K562 (cell line): ENCODE measurements around the gene EGLN1. TPM values are rescaled to one million over a fixed set of nuclear protein-coding genes. Genes with fewer than 3 reads are reported as not detected.
A peak's percentile ranks its signal among the peaks of the same experiment; 100 is the strongest.

Experiments used
- ARID1B ChIP-seq: fragments of 450-650 bp; IDR thresholded peaks from 2 replicates; pipeline ENCODE4 v1.6.1; 2016; ENCODE audit warnings: antibody characterized with exemption, mild to moderate bottlenecking, inconsistent platforms
- CBFA2T3 ChIP-seq: fragments of 450-650 bp; IDR thresholded peaks from 2 replicates; pipeline ENCODE4 v1.6.1; 2017
- ESRRA ChIP-seq: fragments of 450-650 bp; IDR thresholded peaks from 2 replicates; pipeline ENCODE4 v1.6.1; 2014; ENCODE audit warnings: low read depth, mild to moderate bottlenecking, moderate library complexity, borderline replicate concordance
- HDAC1 ChIP-seq, 2 experiments: fragments of 450-650 bp; IDR thresholded peaks; 2 replicates each; pipeline ENCODE4 v1.6.1; 2016 to 2017; ENCODE audit warnings: inconsistent platforms in 1 of 2, mild to moderate bottlenecking in 1 of 2, moderate library complexity in 1 of 2
- HMG20A ChIP-seq: fragments of 450-650 bp; formaldehyde crosslinking; conservative IDR thresholded peaks from 2 replicates; pipeline ENCODE4 v1.4.0; 2020; ENCODE audit warnings: mild to moderate bottlenecking, mixed read lengths
- NCOR1 ChIP-seq: fragments of 450-650 bp; IDR thresholded peaks from 2 replicates; pipeline ENCODE4 v1.6.1; 2016; ENCODE audit warnings: mild to moderate bottlenecking, moderate library complexity
- POLR2H ChIP-seq: IDR thresholded peaks from 2 replicates; pipeline ENCODE4 v1.6.1; 2016; ENCODE audit warnings: missing genetic modification characterization, low read depth, mild to moderate bottlenecking, control low read depth, missing compliant biosample characterization, moderate library complexity
- RCOR1 ChIP-seq, 2 experiments: IDR thresholded peaks; 2 replicates each; pipeline ENCODE4 v1.6.1; 2012; ENCODE audit warnings: low read depth in 2 of 2, low read length in 2 of 2, borderline replicate concordance in 1 of 2, improper control_type of control experiment in 1 of 2
- SMARCE1 ChIP-seq: fragments of 450-650 bp; IDR thresholded peaks from 2 replicates; pipeline ENCODE4 v1.7.1; 2016; ENCODE audit warnings: mild to moderate bottlenecking
- TAL1 ChIP-seq: fragments of 450-650 bp; IDR thresholded peaks from 2 replicates; pipeline ENCODE4 v1.6.1; 2016; ENCODE audit warnings: mild to moderate bottlenecking
- TEAD4 ChIP-seq, 2 experiments: sonication (generic) in 1 of 2; formaldehyde crosslinking in 1 of 2; IDR thresholded peaks; 2 replicates each; pipeline versions ENCODE4 v1.6.1 to v1.8.0; 2012 to 2022; ENCODE audit warnings: borderline replicate concordance in 1 of 2, inconsistent platforms in 1 of 2, low read length in 1 of 2, mild to moderate bottlenecking in 1 of 2, missing genetic modification reagents in 1 of 2
- polyA plus RNA-seq, 8 experiments: library from polyadenylated mRNA; depleted of rRNA in 4 of 8; stranded (reverse) in 5 of 8; unstranded in 3 of 8; fragments of >200 nt; fragmentation: Nextera tagmentation in 2 of 8; fragmentation: Illumina TruSeq in 1 of 8; extraction: Ambion mirVana in 2 of 8; extraction: Trizol in 1 of 8; gene quantifications; 2 replicates each; pipeline versions ENCODE4 v1.2.1 to v1.2.3, GENCODE V29; 2011 to 2014; ENCODE audit warnings: inconsistent platforms in 1 of 8, missing spikeins in 1 of 8
- total RNA-seq, 7 experiments: library from RNA; depleted of rRNA in 6 of 7; stranded (reverse); fragments of >200 nt in 6 of 7; fragmentation: Illumina TruSeq in 2 of 7; extraction: Trizol in 2 of 7; gene quantifications; 2 replicates each; pipeline versions ENCODE4 v1.2.1 to v1.2.3, GENCODE V29; 2011 to 2021; ENCODE audit warnings: low replicate concordance in 1 of 7
- TF ChIP-seq, protein P1 (sequence below): fragments of 250-450 bp; sonication (Bioruptor Pico); IDR thresholded peaks from 2 replicates; pipeline ENCODE4 v1.9.0; 2021; ENCODE audit warnings: mild to moderate bottlenecking, inconsistent platforms
- TF ChIP-seq, protein P2 (sequence below), 2 experiments: fragments of 450-650 bp in 1 of 2; sonication (generic) in 1 of 2; formaldehyde crosslinking in 1 of 2; IDR thresholded peaks; 2 replicates each; pipeline versions ENCODE4 v1.7.1 to v1.9.0; 2016 to 2022; ENCODE audit warnings: inconsistent platforms in 1 of 2, mild to moderate bottlenecking in 1 of 2, missing genetic modification reagents in 1 of 2
- TF ChIP-seq, protein P3 (sequence below): sonication (generic); formaldehyde crosslinking; IDR thresholded peaks from 2 replicates; pipeline ENCODE4 v1.5.0; 2020; ENCODE audit warnings: missing genetic modification reagents
- TF ChIP-seq, protein P4 (sequence below): fragments of 450-650 bp; IDR thresholded peaks from 2 replicates; pipeline ENCODE4 v1.6.1; 2016; ENCODE audit warnings: low read depth, mild to moderate bottlenecking, moderate library complexity

Gene EGLN1
- total and polyA plus RNA-seq, 9 of the 15 experiments (the other 6 are each of a cell fraction or from before 2014, with no cell fraction given) = 5.2 to 54.3 (median 24.6) TPM

DNA sequence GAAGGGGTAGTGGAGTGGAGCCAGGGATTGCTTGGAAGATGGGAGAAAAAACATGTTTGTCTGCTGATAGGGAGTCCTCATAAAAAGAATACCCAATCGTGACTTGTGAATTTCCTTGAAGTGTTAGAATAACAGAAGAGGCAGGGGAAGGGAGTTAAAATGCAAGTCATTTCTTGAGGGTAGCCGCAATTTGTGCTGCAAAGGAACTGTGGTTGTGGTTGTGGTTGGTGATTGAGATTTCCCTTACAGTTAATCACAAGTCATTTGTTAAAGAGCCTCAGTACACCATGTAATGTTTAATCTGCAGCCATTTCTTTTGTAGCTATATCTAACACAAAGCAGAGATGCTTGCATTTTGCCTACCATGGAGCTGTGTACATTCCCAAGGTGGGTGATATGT lies 38.5 kb upstream of the EGLN1 start (continued):
- TF ChIP-seq, protein P1, sequence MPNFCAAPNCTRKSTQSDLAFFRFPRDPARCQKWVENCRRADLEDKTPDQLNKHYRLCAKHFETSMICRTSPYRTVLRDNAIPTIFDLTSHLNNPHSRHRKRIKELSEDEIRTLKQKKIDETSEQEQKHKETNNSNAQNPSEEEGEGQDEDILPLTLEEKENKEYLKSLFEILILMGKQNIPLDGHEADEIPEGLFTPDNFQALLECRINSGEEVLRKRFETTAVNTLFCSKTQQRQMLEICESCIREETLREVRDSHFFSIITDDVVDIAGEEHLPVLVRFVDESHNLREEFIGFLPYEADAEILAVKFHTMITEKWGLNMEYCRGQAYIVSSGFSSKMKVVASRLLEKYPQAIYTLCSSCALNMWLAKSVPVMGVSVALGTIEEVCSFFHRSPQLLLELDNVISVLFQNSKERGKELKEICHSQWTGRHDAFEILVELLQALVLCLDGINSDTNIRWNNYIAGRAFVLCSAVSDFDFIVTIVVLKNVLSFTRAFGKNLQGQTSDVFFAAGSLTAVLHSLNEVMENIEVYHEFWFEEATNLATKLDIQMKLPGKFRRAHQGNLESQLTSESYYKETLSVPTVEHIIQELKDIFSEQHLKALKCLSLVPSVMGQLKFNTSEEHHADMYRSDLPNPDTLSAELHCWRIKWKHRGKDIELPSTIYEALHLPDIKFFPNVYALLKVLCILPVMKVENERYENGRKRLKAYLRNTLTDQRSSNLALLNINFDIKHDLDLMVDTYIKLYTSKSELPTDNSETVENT = no peak
- TF ChIP-seq SMARCE1 = peak; percentile 23; the same call in 1 of the 2 replicates
- TF ChIP-seq HDAC1 (IDR thresholded peaks at IDR 0.05) = peak in 1 of 2 experiments; percentile 45; a peak in 1 of 4 replicates
- 0 out of 2 replicates have a peak, but pooled peaks have one; percentile 72 for TF ChIP-seq HMG20A
- peak; percentile 46 for TF ChIP-seq CBFA2T3
- TF ChIP-seq TAL1 = no peak; the same call in 1 of the 2 replicates
- TF ChIP-seq ARID1B = peak; percentile 53
- TF ChIP-seq RCOR1 (IDR thresholded peaks at IDR 0.05; ENCODE audit: borderline replicate concordance in 1 of 2, low read depth in 2 of 2, low read length in 2 of 2) = peak in 1 of 2 experiments; percentile 89; a peak in 2 of 4 replicates
- TF ChIP-seq ESRRA = peak; percentile 93; the same call in 1 of the 2 replicates
- no peak for TF ChIP-seq NCOR1
- peak; percentile 68; the same call in 1 of the 2 replicates for TF ChIP-seq TEAD4 (IDR thresholded peaks at IDR 0.05; ENCODE audit: low read length)
- no peak for TF ChIP-seq TEAD4 (CRISPR knock-in tag; IDR thresholded peaks at IDR 0.05; ENCODE audit: borderline replicate concordance)
- TF ChIP-seq, protein P2, sequence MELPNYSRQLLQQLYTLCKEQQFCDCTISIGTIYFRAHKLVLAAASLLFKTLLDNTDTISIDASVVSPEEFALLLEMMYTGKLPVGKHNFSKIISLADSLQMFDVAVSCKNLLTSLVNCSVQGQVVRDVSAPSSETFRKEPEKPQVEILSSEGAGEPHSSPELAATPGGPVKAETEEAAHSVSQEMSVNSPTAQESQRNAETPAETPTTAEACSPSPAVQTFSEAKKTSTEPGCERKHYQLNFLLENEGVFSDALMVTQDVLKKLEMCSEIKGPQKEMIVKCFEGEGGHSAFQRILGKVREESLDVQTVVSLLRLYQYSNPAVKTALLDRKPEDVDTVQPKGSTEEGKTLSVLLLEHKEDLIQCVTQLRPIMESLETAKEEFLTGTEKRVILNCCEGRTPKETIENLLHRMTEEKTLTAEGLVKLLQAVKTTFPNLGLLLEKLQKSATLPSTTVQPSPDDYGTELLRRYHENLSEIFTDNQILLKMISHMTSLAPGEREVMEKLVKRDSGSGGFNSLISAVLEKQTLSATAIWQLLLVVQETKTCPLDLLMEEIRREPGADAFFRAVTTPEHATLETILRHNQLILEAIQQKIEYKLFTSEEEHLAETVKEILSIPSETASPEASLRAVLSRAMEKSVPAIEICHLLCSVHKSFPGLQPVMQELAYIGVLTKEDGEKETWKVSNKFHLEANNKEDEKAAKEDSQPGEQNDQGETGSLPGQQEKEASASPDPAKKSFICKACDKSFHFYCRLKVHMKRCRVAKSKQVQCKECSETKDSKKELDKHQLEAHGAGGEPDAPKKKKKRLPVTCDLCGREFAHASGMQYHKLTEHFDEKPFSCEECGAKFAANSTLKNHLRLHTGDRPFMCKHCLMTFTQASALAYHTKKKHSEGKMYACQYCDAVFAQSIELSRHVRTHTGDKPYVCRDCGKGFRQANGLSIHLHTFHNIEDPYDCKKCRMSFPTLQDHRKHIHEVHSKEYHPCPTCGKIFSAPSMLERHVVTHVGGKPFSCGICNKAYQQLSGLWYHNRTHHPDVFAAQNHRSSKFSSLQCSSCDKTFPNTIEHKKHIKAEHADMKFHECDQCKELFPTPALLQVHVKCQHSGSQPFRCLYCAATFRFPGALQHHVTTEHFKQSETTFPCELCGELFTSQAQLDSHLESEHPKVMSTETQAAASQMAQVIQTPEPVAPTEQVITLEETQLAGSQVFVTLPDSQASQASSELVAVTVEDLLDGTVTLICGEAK (IDR thresholded peaks at IDR 0.05) = no peak
- TF ChIP-seq, protein P2 (CRISPR knock-in tag; IDR thresholded peaks at IDR 0.05) = no peak
- TF ChIP-seq, protein P3, sequence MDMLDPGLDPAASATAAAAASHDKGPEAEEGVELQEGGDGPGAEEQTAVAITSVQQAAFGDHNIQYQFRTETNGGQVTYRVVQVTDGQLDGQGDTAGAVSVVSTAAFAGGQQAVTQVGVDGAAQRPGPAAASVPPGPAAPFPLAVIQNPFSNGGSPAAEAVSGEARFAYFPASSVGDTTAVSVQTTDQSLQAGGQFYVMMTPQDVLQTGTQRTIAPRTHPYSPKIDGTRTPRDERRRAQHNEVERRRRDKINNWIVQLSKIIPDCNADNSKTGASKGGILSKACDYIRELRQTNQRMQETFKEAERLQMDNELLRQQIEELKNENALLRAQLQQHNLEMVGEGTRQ (CRISPR knock-in tag) = no peak
- no peak for TF ChIP-seq POLR2H
- TF ChIP-seq, protein P4, sequence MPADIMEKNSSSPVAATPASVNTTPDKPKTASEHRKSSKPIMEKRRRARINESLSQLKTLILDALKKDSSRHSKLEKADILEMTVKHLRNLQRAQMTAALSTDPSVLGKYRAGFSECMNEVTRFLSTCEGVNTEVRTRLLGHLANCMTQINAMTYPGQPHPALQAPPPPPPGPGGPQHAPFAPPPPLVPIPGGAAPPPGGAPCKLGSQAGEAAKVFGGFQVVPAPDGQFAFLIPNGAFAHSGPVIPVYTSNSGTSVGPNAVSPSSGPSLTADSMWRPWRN = peak; percentile 84
